ENCODE data around the gene S1PR4. TPM values are rescaled to one million over a fixed set of nuclear protein-coding genes. Genes with fewer than 3 reads are reported as not detected.

The S1PR4 gene
- total and polyA plus RNA-seq, 9 of the 15 experiments (the other 6 are each of a cell fraction or from before 2014, with no cell fraction given), result 0.27 TPM; not detected in 8

GRCh38 chr19:3132971-3133792, 45.4 kb upstream of the S1PR4 start (continued):
- TF ChIP-seq ELK1 (CRISPR knock-in tag; IDR thresholded peaks at IDR 0.05) (no peak), PCBP2 (IDR thresholded peaks at IDR 0.05; ENCODE audit: low read depth, low read length, poor library complexity, severe bottlenecking) (no peak), MTF1 (CRISPR knock-in tag; IDR thresholded peaks at IDR 0.05; ENCODE audit: borderline replicate concordance) (no peak), SRSF3 (IDR thresholded peaks at IDR 0.05; ENCODE audit: insufficient read depth, low read length) (no peak), RBM17 (IDR thresholded peaks at IDR 0.05; ENCODE audit: borderline replicate concordance, low read depth, low read length) (no peak), KDM5B (IDR thresholded peaks at IDR 0.05; ENCODE audit: insufficient replicate concordance, low read depth, low read length) (no peak), HOMEZ (CRISPR knock-in tag; IDR thresholded peaks at IDR 0.05) (no peak), NFRKB (IDR thresholded peaks at IDR 0.05; ENCODE audit: low read depth) (no peak), ZNF512 (tag; IDR thresholded peaks at IDR 0.05) (no peak), ZNF507 (tag; conservative IDR thresholded peaks at IDR 0.05) (no peak), FOS (IDR thresholded peaks at IDR 0.05; ENCODE audit: extremely low read depth, insufficient read length) (no peak), TFAM (CRISPR knock-in tag; conservative IDR thresholded peaks at IDR 0.05) (no peak), PHF8 (IDR thresholded peaks at IDR 0.05; ENCODE audit: borderline replicate concordance, low read length) (no peak), IRF1 (CRISPR knock-in tag; IDR thresholded peaks at IDR 0.05; ENCODE audit: borderline replicate concordance) (no peak), GABPB1 (CRISPR knock-in tag; IDR thresholded peaks at IDR 0.05) (no peak), ZNF143 (CRISPR knock-in tag; IDR thresholded peaks at IDR 0.05) (no peak)
- TF ChIP-seq, protein P1, sequence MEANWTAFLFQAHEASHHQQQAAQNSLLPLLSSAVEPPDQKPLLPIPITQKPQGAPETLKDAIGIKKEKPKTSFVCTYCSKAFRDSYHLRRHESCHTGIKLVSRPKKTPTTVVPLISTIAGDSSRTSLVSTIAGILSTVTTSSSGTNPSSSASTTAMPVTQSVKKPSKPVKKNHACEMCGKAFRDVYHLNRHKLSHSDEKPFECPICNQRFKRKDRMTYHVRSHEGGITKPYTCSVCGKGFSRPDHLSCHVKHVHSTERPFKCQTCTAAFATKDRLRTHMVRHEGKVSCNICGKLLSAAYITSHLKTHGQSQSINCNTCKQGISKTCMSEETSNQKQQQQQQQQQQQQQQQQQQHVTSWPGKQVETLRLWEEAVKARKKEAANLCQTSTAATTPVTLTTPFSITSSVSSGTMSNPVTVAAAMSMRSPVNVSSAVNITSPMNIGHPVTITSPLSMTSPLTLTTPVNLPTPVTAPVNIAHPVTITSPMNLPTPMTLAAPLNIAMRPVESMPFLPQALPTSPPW (CRISPR knock-in tag; IDR thresholded peaks at IDR 0.05), result peak; percentile 66
- TF ChIP-seq, protein P2, sequence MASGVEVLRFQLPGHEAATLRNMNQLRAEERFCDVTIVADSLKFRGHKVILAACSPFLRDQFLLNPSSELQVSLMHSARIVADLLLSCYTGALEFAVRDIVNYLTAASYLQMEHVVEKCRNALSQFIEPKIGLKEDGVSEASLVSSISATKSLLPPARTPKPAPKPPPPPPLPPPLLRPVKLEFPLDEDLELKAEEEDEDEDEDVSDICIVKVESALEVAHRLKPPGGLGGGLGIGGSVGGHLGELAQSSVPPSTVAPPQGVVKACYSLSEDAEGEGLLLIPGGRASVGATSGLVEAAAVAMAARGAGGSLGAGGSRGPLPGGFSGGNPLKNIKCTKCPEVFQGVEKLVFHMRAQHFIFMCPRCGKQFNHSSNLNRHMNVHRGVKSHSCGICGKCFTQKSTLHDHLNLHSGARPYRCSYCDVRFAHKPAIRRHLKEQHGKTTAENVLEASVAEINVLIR (CRISPR knock-in tag; IDR thresholded peaks at IDR 0.05), result 0 out of 2 replicates have a peak, but pooled peaks have one; percentile 30

Measured in K562 (cell line).